ENCODE measurements around the gene RADIL.
"Not testable (repeated sequence)": the region's sequence is repeated elsewhere in the genome, so short reads cannot be mapped to it uniquely, and the experiment has no call there.

RADIL gene

DNA sequence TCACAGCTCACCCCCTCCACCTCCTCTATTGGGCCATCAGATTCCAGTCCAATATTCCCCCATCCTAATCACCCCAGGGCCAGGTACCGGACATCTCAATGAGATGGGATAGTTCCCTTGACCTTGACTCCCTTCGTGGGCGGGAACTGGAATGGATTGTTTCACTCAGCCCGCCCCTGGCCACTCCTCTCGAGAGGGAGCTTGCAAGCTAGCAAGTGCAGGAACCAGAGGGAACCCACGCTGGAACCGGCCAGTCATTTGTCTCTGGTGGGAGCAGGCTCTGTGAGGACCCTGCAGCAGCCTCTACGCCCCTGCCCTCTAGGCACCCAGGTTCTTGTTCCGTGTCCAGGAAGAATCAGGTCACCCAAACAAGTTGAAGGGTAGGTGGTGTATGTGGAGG lies 11.0 kb upstream of the RADIL start:
- H3K36me3 ChIP-seq (ENCODE audit: insufficient read depth, low read length) = no peaks in the 10 kb centered on the region
- no peaks in the 10 kb centered on the region for H3K9me3 ChIP-seq (ENCODE audit: insufficient read depth, low read depth, low read length)
- H3K4me1 ChIP-seq (ENCODE audit: insufficient read depth, low read length) = peaks cover 3% of the 10 kb centered on the region; the same call in 1 of the 2 replicates
- no peaks in the 10 kb centered on the region for H3K27me3 ChIP-seq (ENCODE audit: insufficient read depth, low read length)
- 89% methylated on average over 9 of the region's 9 CpGs for WGBS
- H3K27ac ChIP-seq (ENCODE audit: low read depth, low read length) = no peak overlapping the region
- H3K9ac ChIP-seq (ENCODE audit: low read depth, low read length) = no peak overlapping the region
- H3K4me3 ChIP-seq (ENCODE audit: low read length) = no peak overlapping the region

DNA sequence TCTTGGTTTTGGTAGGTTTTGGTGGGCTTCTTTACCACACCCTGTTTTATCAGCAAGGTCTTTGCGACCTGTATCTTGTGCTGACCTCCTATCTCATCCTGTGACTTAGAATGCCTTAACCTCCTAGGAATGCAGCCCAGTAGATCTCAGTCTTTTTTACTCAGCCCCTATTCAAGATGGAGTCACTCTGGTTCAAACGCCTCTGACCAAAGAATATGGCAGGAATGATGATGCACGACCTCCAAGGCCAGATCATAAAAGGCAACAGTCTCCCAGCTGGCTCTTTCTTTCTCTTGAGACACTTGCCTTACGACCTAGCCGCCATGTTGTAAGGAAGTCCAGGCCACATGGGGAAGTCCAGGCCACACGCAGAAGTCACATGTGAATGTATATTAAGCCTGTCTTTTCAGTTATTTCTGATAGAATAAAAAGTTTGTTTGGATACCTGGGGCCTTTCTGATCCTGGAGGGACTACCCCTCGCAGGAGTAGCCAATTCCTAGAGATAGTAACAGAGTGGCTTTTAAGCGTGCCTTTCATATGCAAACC lies 10.5 kb upstream of the RADIL start:
- Histone ChIP-seq H3K4me3 (ENCODE audit: low read length) (no peak overlapping the region), H3K36me3 (ENCODE audit: insufficient read depth, low read length) (no peaks in the 10 kb centered on the region), H3K4me1 (ENCODE audit: insufficient read depth, low read length) (peaks cover 3% of the 10 kb centered on the region; the same call in 1 of the 2 replicates), H3K27me3 (ENCODE audit: insufficient read depth, low read length) (no peaks in the 10 kb centered on the region), H3K9ac (ENCODE audit: low read depth, low read length) (no peak overlapping the region), H3K9me3 (ENCODE audit: insufficient read depth, low read depth, low read length) (no peaks in the 10 kb centered on the region), H3K27ac (ENCODE audit: low read depth, low read length) (no peak overlapping the region)
- 97% methylated on average over 8 of the region's 8 CpGs for WGBS

DNA sequence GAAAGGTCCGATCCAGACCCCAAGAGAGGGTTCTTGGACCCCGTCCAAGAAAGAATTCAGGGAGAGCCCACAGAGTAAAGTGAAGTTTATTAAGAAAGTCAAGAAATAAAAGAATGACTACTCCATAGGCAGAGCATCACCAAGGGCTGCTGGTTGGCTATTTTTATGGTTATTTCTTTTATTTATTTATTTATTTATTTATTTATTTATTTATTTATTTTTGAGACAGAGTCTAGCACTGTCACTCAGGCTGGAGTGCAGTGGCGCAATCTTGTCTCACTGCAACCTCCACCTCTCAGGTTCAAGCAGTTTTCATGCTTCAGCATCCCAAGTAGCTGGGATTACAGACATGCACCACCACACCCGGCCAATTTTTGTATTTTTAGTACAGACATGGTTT lies 9.7 kb upstream of the RADIL start:
- H3K9ac ChIP-seq (ENCODE audit: low read depth, low read length); H3K27me3 ChIP-seq (ENCODE audit: insufficient read depth, low read length); H3K36me3 ChIP-seq (ENCODE audit: insufficient read depth, low read length); H3K4me3 ChIP-seq (ENCODE audit: low read length); H3K4me1 ChIP-seq (ENCODE audit: insufficient read depth, low read length); H3K9me3 ChIP-seq (ENCODE audit: insufficient read depth, low read depth, low read length); H3K27ac ChIP-seq (ENCODE audit: low read depth, low read length): not testable (repeated sequence)
- 96% methylated on average over 4 of the region's 4 CpGs for WGBS

DNA sequence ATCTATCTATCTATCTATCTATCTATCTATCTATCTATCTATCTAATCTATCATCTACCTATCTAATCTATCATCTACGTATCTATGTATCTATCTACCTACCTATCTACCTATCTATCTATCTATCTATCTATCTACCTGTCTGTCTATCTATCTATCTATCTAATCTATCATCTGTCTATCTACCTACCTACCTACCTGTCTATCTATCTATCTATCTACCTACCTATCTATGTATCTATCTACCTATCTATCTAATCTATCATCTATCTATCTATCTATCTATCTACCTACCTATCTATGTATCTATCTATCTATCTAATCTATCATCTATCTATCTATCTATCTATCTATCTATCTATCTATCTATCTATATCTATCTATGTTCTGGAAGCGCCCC lies 8.0 kb upstream of the RADIL start:
- WGBS = 90% methylated on average over 2 of the region's 2 CpGs
- not testable (repeated sequence) for H3K36me3 ChIP-seq (ENCODE audit: insufficient read depth, low read length); H3K4me1 ChIP-seq (ENCODE audit: insufficient read depth, low read length); H3K27ac ChIP-seq (ENCODE audit: low read depth, low read length); H3K4me3 ChIP-seq (ENCODE audit: low read length); H3K27me3 ChIP-seq (ENCODE audit: insufficient read depth, low read length); H3K9me3 ChIP-seq (ENCODE audit: insufficient read depth, low read depth, low read length); H3K9ac ChIP-seq (ENCODE audit: low read depth, low read length)

DNA sequence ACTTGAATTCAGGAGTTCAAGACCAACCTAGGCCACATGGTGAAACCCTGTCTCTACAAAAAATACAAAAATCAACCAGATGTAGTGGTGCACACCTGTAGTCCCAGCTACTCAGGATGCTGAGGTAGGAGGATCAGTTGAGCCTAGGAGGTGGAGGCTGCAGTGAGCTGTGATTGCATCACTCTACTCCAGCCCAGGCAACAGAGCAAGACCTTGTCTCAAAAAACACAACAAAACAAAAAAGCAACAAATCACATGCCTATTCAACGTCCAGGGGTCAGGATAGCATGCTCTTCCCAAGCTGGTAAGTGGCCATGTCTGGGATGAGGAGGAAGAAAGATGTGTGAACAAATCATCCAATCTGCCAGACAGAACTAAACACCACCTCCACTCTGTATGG lies 6.2 kb upstream of the RADIL start:
- WGBS = no CpG with 5 or more reads among the region's 1 CpG
- Histone ChIP-seq H3K4me1 (ENCODE audit: insufficient read depth, low read length) (peaks cover 2% of the 10 kb centered on the region; the same call in 1 of the 2 replicates), H3K9me3 (ENCODE audit: insufficient read depth, low read depth, low read length) (no peaks in the 10 kb centered on the region), H3K27ac (ENCODE audit: low read depth, low read length) (no peak overlapping the region), H3K27me3 (ENCODE audit: insufficient read depth, low read length) (no peaks in the 10 kb centered on the region), H3K36me3 (ENCODE audit: insufficient read depth, low read length) (no peaks in the 10 kb centered on the region), H3K4me3 (ENCODE audit: low read length) (no peak overlapping the region), H3K9ac (ENCODE audit: low read depth, low read length) (no peak overlapping the region)

DNA sequence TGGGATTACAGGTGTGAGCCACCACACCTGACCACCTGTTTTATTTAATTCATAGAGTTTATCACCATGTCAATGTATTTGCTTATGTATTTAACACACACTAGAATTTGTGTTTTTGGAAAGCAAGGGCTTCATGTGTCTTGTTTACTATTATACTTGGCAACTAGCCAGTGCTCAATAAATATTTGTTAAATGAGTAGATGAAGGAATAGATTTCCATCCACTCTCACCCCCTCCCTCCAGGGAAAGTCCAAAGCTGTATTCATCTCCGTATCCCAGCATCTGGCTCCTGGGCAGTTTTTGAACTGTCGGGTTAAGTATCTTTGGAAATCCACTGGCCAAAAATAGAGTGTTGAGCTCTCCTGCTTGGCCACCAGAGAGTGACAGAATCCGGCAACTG lies 4.6 kb upstream of the RADIL start:
- Histone ChIP-seq H3K4me1 (ENCODE audit: insufficient read depth, low read length) (no peaks in the 10 kb centered on the region), H3K36me3 (ENCODE audit: insufficient read depth, low read length) (no peaks in the 10 kb centered on the region), H3K27ac (ENCODE audit: low read depth, low read length) (no peak overlapping the region), H3K4me3 (ENCODE audit: low read length) (no peak overlapping the region), H3K9ac (ENCODE audit: low read depth, low read length) (no peak overlapping the region), H3K9me3 (ENCODE audit: insufficient read depth, low read depth, low read length) (no peaks in the 10 kb centered on the region), H3K27me3 (ENCODE audit: insufficient read depth, low read length) (no peaks in the 10 kb centered on the region)
- 83% methylated on average over 3 of the region's 3 CpGs for WGBS

DNA sequence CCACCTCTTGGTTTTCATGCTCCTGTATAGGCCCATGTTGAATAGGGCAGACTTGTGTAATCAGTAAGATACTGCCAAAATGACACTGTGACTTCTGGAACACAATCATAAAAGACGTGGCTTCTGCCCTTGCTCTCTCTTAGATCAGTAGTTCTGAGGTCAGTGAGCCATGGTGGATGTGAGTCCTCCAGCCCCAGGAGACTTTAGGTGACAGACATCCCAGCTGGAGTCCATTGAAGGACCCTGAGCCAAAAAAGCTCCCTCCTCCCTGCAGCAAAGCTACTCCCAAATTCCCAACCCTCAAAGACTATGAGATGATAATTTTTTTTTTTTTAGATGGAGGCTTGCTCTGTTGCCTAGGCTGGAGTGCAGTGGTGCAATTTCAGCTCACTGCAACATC lies 3.2 kb upstream of the RADIL start:
- H3K27ac ChIP-seq (ENCODE audit: low read depth, low read length) = no peak overlapping the region
- H3K36me3 ChIP-seq (ENCODE audit: insufficient read depth, low read length) = no peaks in the 10 kb centered on the region
- no peak overlapping the region for H3K4me3 ChIP-seq (ENCODE audit: low read length)
- H3K9ac ChIP-seq (ENCODE audit: low read depth, low read length) = no peak overlapping the region
- H3K4me1 ChIP-seq (ENCODE audit: insufficient read depth, low read length) = 0 out of 2 replicates have a peak, but pooled peaks cover 3% of the 10 kb centered on the region
- WGBS = 77% methylated on average over 1 of the region's 1 CpG
- peaks cover 13% of the 10 kb centered on the region for H3K27me3 ChIP-seq (ENCODE audit: insufficient read depth, low read length)
- H3K9me3 ChIP-seq (ENCODE audit: insufficient read depth, low read depth, low read length) = no peaks in the 10 kb centered on the region

DNA sequence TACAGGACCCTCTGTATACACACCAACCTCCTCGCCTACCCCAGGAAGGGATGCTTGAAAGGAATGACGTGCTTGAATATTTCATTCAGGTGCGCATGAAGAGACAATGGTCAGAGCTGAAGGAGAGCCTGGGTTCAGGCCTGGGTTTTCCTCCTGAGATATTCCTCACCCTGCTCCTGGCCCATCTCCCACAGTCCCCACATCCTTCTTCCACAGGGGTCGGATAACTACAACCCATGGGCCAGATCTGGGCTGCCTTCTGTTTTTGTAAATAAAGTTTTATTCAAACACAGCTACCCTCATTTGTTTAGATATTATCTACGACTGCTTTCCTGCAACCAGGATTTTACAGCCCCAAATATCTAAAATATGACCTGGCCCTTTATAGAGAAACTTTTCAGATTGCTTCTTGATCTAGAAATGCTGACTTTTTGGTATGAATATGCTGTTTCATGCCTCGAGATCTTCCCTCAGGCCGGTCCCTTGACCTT lies 1.8 kb upstream of the RADIL start:
- no peaks in the 10 kb centered on the region for H3K36me3 ChIP-seq (ENCODE audit: insufficient read depth, low read length)
- no peak overlapping the region for H3K9ac ChIP-seq (ENCODE audit: low read depth, low read length)
- peaks cover 13% of the 10 kb centered on the region for H3K27me3 ChIP-seq (ENCODE audit: insufficient read depth, low read length)
- 93% methylated on average over 7 of the region's 7 CpGs for WGBS
- H3K4me1 ChIP-seq (ENCODE audit: insufficient read depth, low read length) = 0 out of 2 replicates have a peak, but pooled peaks cover 3% of the 10 kb centered on the region
- no peak overlapping the region for H3K27ac ChIP-seq (ENCODE audit: low read depth, low read length)
- no peaks in the 10 kb centered on the region for H3K9me3 ChIP-seq (ENCODE audit: insufficient read depth, low read depth, low read length)
- no peak overlapping the region for H3K4me3 ChIP-seq (ENCODE audit: low read length)

DNA sequence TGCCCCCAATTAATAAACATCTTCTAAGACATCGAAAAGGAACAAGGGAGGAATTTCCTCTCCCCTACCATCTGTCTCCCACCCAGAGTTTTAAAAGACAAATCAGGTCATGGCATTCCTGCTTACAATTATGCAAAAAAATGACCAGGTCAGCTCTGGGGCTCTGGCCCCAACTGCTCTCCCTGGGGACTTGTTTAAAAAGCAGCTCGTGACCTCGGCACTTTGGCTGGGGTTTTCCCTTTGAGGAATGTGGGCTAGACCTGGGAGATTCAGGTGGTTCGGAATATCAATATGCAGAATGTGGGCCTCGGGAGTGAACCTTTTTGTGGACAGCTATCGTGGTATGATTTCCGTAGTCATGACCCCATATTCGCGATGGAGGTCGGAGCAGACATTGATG lies 648 bp upstream of the RADIL start:
- 93% methylated on average over 10 of the region's 10 CpGs for WGBS
- Histone ChIP-seq H3K4me1 (ENCODE audit: insufficient read depth, low read length) (0 out of 2 replicates have a peak, but pooled peaks cover 3% of the 10 kb centered on the region), H3K9me3 (ENCODE audit: insufficient read depth, low read depth, low read length) (no peaks in the 10 kb centered on the region), H3K27me3 (ENCODE audit: insufficient read depth, low read length) (peaks cover 13% of the 10 kb centered on the region), H3K36me3 (ENCODE audit: insufficient read depth, low read length) (no peaks in the 10 kb centered on the region), H3K4me3 (ENCODE audit: low read length) (no peak overlapping the region), H3K27ac (ENCODE audit: low read depth, low read length) (no peak overlapping the region), H3K9ac (ENCODE audit: low read depth, low read length) (no peak overlapping the region)

DNA sequence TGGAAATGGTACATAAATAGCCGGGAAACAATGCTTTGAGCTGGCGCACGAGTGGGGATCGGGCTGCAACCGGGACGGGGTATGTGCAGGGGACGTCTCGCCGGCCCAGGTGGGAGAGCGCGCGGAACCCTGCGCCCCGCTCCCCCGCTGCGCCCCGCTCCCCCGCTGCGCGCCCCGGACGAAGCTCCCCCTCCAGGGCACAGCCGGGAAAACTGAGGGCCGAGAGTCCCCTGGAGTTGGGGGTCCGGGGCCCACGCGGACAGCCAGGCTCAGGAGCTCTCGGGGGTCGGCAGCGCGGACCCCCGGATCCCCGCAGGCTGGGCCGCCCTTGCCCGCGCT lies 514 bp downstream of the RADIL start:
- WGBS = under 1% methylated on average over 36 of the region's 36 CpGs
- Histone ChIP-seq H3K27me3 (ENCODE audit: insufficient read depth, low read length) (peaks cover 13% of the 10 kb centered on the region), H3K27ac (ENCODE audit: low read depth, low read length) (no peak overlapping the region), H3K9me3 (ENCODE audit: insufficient read depth, low read depth, low read length) (no peaks in the 10 kb centered on the region), H3K9ac (ENCODE audit: low read depth, low read length) (peak overlapping the region; percentile 75), H3K4me1 (ENCODE audit: insufficient read depth, low read length) (0 out of 2 replicates have a peak, but pooled peaks cover 3% of the 10 kb centered on the region), H3K36me3 (ENCODE audit: insufficient read depth, low read length) (no peaks in the 10 kb centered on the region), H3K4me3 (ENCODE audit: low read length) (peak overlapping the region; percentile 69)

DNA sequence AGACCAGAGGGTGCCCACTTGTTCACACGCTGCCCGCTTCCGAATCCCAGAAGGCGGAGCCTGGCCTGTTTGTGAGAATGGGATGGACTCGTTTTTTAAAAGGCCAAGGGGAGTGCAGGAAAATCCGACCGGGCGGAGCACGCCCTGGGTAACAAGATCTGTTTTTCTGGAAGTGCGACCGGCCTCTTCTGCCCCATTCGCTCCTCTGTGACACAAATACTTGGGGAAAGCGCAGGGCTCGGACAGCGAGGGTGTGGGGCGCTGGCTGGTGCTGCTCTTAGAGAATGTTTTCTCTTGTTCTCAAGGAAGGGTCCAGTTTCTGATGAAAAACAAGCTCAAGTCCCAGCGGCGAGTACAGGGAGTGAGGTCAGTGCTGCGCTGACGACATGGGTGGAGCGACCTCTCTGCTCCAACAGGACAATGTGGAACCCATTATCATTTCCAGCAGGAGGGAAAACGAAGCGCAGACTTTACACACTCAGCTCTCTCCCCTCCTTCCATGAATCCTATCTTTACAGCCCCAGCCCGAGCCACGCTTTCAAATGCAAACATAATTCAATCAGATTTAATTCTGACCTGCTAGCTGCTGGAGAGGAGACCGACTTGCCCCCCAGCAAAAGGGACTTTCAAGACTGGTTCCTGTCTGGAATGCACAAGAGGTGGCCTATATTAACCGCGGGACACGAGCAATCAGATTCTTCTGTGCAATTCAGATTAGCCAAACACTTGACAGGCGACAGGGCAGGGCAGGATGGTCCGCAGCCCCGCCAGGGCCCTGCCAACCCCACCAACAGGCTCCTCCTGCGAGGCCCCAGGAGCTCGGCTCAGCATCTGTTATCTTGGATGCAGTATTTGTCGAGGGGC lies 1.1 kb downstream of the RADIL start:
- H3K9me3 ChIP-seq (ENCODE audit: insufficient read depth, low read depth, low read length) = no peaks in the 10 kb centered on the region

More for the DNA sequence above, 1.1 kb downstream of the RADIL start:
- peaks cover 13% of the 10 kb centered on the region for H3K27me3 ChIP-seq (ENCODE audit: insufficient read depth, low read length)
- no peaks in the 10 kb centered on the region for H3K36me3 ChIP-seq (ENCODE audit: insufficient read depth, low read length)
- peak overlapping the region; percentile 18; the same call in 1 of the 2 replicates for H3K27ac ChIP-seq (ENCODE audit: low read depth, low read length)
- peak overlapping the region; percentile 69 for H3K4me3 ChIP-seq (ENCODE audit: low read length)
- WGBS = 3% methylated on average over 35 of the region's 35 CpGs
- peak overlapping the region; percentile 47; the same call in 1 of the 2 replicates for H3K9ac ChIP-seq (ENCODE audit: low read depth, low read length)
- 0 out of 2 replicates have a peak, but pooled peaks cover 3% of the 10 kb centered on the region for H3K4me1 ChIP-seq (ENCODE audit: insufficient read depth, low read length)
